Astrocyte of the hippocampus (primary cell): ENCODE data around the gene YAP1.

Source experiments
- DNase-seq: peaks from one replicate; pipeline ENCODE4 v3.0.0; 2011; ENCODE audit warnings: low read depth, low spot score

The YAP1 gene

GRCh38 chr11:102109896-102110760 lies at the start of gene YAP1:
Gene YAP1 (plus strand): TSS chr11:102110447. CDS start chr11:102110849, 402 bp downstream.
- peak; percentile 98 for DNase-seq

- peak; percentile 5 for DNase-seq
These were observed 49.0 kb upstream of the YAP1 start for GRCh38 chr11:102061276-102061675.

- DNase-seq, result no peak
These were observed 48.1 kb upstream of the YAP1 start for GRCh38 chr11:102062106-102062505.

GRCh38 chr11:102064316-102064715 lies 45.9 kb upstream of the YAP1 start:
- DNase-seq, result no peak

GRCh38 chr11:102070766-102071165 lies 39.5 kb upstream of the YAP1 start:
- no peak for DNase-seq

- no peak for DNase-seq
These were observed 38.5 kb upstream of the YAP1 start for GRCh38 chr11:102071497-102072472.

- DNase-seq, result no peak
These were observed 37.0 kb upstream of the YAP1 start for GRCh38 chr11:102073253-102073652.

- DNase-seq, result no peak
These were observed 30.6 kb upstream of the YAP1 start for GRCh38 chr11:102079625-102080024.

GRCh38 chr11:102081313-102081712 lies 28.9 kb upstream of the YAP1 start:
- no peak for DNase-seq

- peak; percentile 64 for DNase-seq
These were observed 24.2 kb upstream of the YAP1 start for GRCh38 chr11:102085864-102086551.

- DNase-seq, result no peak
These were observed 13.1 kb upstream of the YAP1 start for GRCh38 chr11:102097186-102097585.

- DNase-seq, result no peak
These were observed 10.5 kb upstream of the YAP1 start for GRCh38 chr11:102099755-102100154.

GRCh38 chr11:102108734-102109440 lies 1.4 kb upstream of the YAP1 start:
- no peak for DNase-seq

- no peak for DNase-seq
These were observed 439 bp downstream of the YAP1 start for GRCh38 chr11:102110761-102111010.

- DNase-seq, result peak; percentile 95
These were observed 952 bp downstream of the YAP1 start for GRCh38 chr11:102111011-102111786.

GRCh38 chr11:102111787-102112508 lies 1.7 kb downstream of the YAP1 start:
- DNase-seq, result peak; percentile 78

GRCh38 chr11:102112509-102112821 lies 2.2 kb downstream of the YAP1 start:
- no peak for DNase-seq

GRCh38 chr11:102114032-102114431 lies 3.8 kb downstream of the YAP1 start:
- DNase-seq, result no peak

GRCh38 chr11:102115557-102115956 lies 5.3 kb downstream of the YAP1 start:
- DNase-seq, result peak; percentile 76
